CD4-positive, alpha-beta T cell treated with Interleukin-4 for 1 hour (primary cell): ENCODE results near the gene BAG1.

Experiments used
- DNase-seq, 2 donors: peaks; one replicate each; pipeline ENCODE4 v3.0.0-alpha.2; 2020 to 2022

BAG1 gene

GRCh38 chr9:33273266-33273971 lies 8.9 kb upstream of the BAG1 start:
- no peak for DNase-seq

DNA sequence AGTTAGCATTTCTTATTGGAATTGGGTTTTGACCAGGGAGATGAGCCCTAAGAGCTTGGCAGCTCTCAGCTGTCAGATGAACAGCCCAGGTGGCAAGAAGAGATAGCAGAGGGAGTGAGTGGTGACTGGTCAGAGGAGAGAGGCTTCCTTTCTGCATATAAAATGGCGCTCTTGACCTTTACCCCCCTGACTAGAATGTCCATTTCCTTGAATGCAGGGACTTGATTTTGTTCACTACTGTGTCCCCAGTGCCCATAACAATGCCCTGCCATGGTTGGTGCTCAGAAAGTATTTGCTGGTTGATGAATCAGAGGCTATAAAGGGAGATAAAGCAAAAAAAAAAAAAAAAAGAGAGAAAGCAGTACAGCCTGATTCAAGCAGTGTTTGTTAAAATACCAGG lies 7.6 kb upstream of the BAG1 start:
- DNase-seq = no peak

DNA sequence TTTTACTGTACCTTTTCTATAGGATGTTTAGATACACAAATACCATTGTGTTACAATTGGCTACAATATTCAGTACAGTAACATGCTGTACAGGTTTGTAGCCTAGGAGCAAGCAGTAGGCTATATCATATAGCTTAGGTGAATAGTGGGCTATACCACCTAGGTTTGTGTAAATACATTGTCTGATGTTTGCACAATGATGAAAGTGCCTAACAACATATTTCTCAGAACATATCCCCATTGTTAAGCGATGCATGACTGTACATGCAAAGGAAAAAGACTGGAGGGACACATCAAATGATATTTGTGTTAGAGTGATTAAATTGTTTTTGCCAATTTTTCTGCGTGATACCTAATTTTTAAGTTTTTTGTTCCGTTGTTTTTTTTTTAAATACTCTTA lies 5.6 kb upstream of the BAG1 start:
- no peak for DNase-seq

GRCh38 chr9:33267151-33267767 lies 2.8 kb upstream of the BAG1 start:
- DNase-seq = no peak

- DNase-seq = peak in 1 of 2 donors; percentile 34
Measured at GRCh38 chr9:33265211-33265865, 830 bp upstream of the BAG1 start.

DNA sequence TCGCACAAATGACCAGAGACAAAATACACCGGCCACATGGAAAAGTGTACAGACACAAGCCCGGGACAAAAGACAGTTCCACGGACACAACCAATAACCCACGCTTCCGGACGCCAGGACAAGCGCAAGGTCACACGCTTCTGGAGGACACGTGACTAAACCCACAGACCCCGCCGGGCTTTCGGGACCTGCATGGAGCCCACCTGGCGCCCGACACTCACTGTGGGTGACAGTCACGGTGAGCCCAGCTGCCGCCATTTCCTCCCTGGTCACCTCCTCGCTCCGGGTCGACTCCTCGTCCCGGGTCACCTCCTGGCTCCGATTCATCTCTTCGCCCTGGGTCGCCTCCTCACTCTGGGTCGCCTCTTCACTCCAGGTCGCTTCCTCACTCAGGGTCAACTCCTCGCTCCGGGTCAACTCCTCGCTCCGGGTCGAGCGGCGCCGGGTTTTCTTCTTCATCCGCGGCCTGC lies 470 bp downstream of the BAG1 start:
- peak; percentile 37 to 42 for DNase-seq

DNA sequence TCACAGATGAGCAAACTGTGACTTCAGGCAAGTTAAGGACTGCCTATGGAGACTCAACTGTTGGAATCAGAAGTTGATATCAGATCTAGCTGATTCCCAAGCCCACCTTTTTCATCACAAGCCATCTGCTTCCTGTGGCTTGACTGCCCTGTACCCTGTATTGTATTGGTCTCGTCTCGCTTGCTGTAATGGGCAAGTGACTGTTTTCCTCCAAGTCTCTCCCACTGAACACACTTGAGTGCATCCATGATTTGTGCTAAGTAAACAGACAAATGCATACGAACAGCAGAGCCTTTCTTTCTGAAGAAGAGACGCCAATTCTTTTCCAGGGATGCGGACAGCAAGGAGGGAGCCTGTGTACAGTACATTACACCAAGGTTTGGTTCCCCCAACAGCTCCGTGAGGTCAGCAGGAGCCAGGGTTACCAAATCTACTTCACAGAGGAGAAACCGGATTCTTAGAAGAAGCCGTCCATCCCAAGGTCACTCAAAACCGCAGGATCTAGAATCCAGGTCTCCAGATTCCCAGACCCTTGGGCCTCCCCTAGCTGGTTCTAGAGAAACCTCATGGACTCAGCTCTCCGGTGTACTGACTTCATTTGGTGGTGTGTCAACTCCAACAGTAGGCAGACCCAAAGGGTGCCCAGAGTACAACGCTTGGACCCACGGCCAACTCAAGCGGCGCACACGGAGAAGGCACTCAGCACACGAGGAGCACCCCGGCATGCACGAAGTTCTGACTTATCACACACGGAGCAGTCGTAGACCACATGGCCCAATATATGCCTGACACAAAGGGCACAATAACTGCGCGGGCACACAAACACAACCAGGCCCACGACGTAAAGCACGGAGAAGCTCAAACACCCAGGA lies 1.1 kb downstream of the BAG1 start:
- DNase-seq = no peak

- no peak for DNase-seq
Measured at GRCh38 chr9:33260372-33260771, 4.1 kb downstream of the BAG1 start.

DNA sequence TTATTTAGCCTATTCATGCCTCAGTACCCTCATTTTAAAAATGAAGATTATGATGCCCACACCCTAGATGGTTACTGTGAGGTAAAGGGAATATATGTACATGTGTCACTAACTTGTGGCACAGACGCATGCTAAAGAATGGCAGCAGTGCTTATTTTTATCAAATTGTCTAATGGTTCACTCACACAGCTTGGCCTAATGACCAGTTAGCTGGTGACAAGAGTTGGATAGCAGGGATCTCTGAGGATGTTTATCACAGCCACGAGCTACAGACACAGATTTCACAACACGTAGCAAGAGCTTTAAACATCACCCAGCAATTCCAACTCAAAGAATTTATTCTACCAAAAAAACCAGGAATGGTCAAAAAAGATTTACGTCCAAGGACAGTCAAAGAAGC lies 7.2 kb downstream of the BAG1 start:
- no peak for DNase-seq

GRCh38 chr9:33256236-33256635 lies 8.3 kb downstream of the BAG1 start:
- no peak for DNase-seq

DNA sequence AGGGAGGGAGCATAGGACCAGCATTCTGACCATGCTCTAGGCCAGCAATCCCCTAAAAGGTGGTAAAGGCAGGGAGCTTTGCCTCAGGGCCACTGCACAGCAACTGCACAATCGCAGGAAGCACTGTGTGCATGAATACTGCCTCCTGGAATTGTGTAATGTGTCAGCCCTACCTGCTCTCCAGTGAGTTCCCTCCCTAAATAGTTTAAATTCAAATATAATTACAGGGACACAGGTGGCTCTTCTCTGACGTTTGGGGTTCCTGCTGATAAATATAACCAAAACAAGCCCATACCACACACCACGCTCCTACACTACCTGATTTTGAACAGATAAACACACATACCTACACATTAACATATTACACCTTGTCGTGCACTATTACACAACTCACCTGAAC lies 9.0 kb downstream of the BAG1 start:
- DNase-seq = no peak

DNA sequence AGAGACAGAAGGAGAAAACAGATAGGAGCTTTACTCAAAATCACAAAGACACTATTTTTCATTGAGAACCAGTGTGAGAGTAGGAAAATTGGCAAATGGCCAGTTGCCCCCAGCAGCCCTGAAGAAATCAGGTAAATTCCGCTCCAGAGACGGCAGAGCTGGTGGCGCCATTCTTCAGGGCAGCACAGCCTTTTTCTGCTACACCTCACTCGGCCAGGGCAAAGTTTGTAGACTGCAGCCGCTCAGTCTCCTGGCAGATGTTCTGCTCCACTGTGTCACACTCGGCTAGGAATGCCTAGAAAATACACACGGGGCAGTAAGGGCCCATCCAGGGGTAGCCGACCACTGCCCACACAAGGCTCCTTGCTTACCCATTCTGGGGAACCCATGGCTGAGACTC lies 9.5 kb downstream of the BAG1 start:
- no peak for DNase-seq

GRCh38 chr9:33254211-33254610 lies 10.3 kb downstream of the BAG1 start:
- no peak for DNase-seq

GRCh38 chr9:33250458-33250995 lies 14.0 kb downstream of the BAG1 start:
- no peak for DNase-seq

DNA sequence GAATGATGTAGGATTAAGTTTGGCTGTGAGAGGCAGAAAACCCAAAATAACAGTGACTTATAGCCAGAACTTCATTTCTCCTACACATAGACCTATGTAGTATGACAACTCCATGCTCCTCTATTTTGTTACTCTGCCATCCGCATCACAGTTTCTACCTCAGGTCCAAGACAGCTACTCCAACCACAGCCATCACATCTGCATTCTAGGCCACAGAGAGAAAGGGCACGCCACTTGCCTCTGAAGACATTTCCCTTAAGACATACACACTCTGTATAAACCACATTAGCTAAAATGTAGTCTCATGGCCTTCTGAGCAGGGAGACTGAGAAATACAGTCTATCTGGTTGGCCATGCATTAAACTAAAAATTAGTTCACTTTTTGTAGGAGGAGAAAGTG lies 14.5 kb downstream of the BAG1 start:
- DNase-seq = no peak

- no peak for DNase-seq
Measured at GRCh38 chr9:33249087-33249658, 15.3 kb downstream of the BAG1 start.

DNA sequence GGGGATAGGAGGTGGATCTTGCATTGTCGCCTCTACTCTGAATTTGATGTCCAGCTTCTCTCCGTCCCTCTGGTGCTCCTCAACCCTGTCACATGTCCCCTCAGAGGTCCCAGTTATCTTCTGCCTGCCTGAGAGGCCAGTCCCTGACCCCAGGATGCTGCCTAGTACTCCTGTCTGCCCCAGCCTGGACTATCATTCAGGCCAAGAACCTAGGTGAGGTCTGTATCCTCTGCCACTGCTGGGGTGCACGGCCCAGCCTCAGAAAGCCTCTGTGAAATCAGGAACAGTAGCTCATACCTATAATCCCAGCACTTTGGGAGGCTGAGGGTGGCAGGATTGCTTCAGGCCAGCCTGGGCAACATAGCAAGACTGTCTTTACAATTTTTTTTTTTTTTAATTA lies 15.9 kb downstream of the BAG1 start:
- no peak for DNase-seq

GRCh38 chr9:33246269-33246860 lies 18.1 kb downstream of the BAG1 start:
- no peak for DNase-seq

DNA sequence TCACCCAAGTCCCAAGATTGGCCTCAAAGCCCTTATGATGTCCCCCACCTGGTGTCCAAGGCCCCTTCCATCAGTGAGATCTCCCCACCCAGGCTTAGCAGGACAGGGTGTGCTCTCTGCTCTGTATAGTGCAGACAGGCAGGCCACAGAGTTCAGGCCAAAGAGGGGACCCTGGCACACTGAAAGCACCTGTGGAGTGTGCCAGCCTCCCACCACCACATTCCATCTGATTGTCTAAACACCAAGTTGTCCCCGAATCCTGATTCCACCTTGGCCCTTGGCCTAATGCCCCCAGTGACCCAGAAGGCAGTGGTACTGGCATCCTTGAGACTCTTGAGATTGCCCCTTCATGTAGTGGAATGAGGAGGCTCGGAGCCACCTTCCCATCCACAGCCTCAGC lies 19.2 kb downstream of the BAG1 start:
- DNase-seq = no peak

- no peak for DNase-seq
Measured at GRCh38 chr9:33244137-33244784, 20.2 kb downstream of the BAG1 start.

DNA sequence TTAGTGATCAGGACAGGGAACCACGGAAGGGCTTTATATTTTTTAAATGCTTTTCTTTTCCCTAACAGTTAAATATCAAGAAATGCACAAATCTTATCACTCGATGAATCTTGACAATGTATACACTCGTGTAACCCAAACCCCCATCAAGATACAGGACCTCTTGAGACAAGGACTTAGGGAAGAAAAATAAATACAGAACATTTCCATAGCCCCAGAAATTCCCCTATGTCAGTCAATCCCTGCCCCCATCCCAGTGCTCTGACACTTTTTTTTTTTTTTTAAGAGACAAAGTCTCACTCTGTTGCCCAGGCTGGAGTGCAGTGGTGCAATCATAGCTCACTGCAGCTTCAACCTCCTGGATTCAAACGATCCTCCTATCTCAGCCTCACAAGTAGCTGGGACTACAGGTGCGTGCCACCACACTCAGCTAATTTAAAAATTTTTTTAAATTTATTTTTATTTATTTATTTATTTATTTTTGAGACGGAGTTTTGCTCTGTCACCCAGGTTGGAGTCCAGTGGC lies 21.8 kb downstream of the BAG1 start:
- DNase-seq = no peak
